HepG2 (cell line): ENCODE results near the gene CYSRT1. TPM values are rescaled to one million over a fixed set of nuclear protein-coding genes. Genes with fewer than 3 reads are reported as not detected.
A peak's percentile ranks its signal among the peaks of the same experiment; 100 is the strongest.

Experiments
- AKAP8 ChIP-seq: sonication (generic); formaldehyde crosslinking; IDR thresholded peaks from 2 replicates; pipeline ENCODE4 v1.5.1; 2020; ENCODE audit warnings: mild to moderate bottlenecking, missing genetic modification reagents
- ARID4A ChIP-seq: sonication (generic); formaldehyde crosslinking; IDR thresholded peaks from 2 replicates; pipeline ENCODE4 v1.5.0; 2020; ENCODE audit warnings: mild to moderate bottlenecking, missing genetic modification reagents, borderline replicate concordance
- ATF6 ChIP-seq: sonication (generic); formaldehyde crosslinking; conservative IDR thresholded peaks from 2 replicates; pipeline ENCODE4 v1.4.0; 2020; ENCODE audit warnings: missing genetic modification reagents
- BATF2 ChIP-seq: sonication (generic); formaldehyde crosslinking; IDR thresholded peaks from 2 replicates; pipeline ENCODE4 v1.8.0; 2022; ENCODE audit warnings: mild to moderate bottlenecking, missing genetic modification reagents, moderate library complexity
- GABPA ChIP-seq, 2 experiments: IDR thresholded peaks; 2 replicates each; pipeline ENCODE4 v1.6.1; 2011 to 2016; ENCODE audit warnings: low read depth in 2 of 2, low read length in 1 of 2, missing biosample characterization in 1 of 2, missing genetic modification characterization in 1 of 2
- GATAD1 ChIP-seq: IDR thresholded peaks from 2 replicates; pipeline ENCODE4 v1.6.1; 2016; ENCODE audit warnings: missing genetic modification reagents, missing compliant biosample characterization
- GRHL1 ChIP-seq: sonication (generic); formaldehyde crosslinking; conservative IDR thresholded peaks from 2 replicates; pipeline ENCODE4 v1.8.0; 2022; ENCODE audit warnings: missing genetic modification reagents
- KDM4B ChIP-seq: sonication (generic); formaldehyde crosslinking; IDR thresholded peaks from 2 replicates; pipeline ENCODE4 v1.4.0; 2020; ENCODE audit warnings: missing genetic modification reagents
- MAFF ChIP-seq: IDR thresholded peaks from 2 replicates; pipeline ENCODE4 v1.6.1; 2011; ENCODE audit warnings: low read depth, low read length, improper control_type of control experiment
- SNAPC4 ChIP-seq: sonication (generic); formaldehyde crosslinking; IDR thresholded peaks from 2 replicates; pipeline ENCODE4 v1.4.0; 2020; ENCODE audit warnings: mild to moderate bottlenecking, missing genetic modification reagents
- TARDBP ChIP-seq: sonication (generic); formaldehyde crosslinking; IDR thresholded peaks from 2 replicates; pipeline ENCODE4 v1.8.0; 2022; ENCODE audit warnings: mild to moderate bottlenecking, missing genetic modification reagents
- ZNF317 ChIP-seq: sonication (generic); formaldehyde crosslinking; IDR thresholded peaks from 2 replicates; pipeline ENCODE4 v1.5.0; 2020; ENCODE audit warnings: mild to moderate bottlenecking, missing genetic modification reagents
- ZNF773 ChIP-seq: sonication (generic); formaldehyde crosslinking; IDR thresholded peaks from 2 replicates; pipeline ENCODE4 v1.4.0; 2020; ENCODE audit warnings: missing genetic modification reagents, borderline replicate concordance
- polyA plus RNA-seq, 8 experiments: library from polyadenylated mRNA; depleted of rRNA in 3 of 8; stranded (reverse) in 7 of 8; unstranded in 1 of 8; fragments of >200 nt; fragmentation: Illumina TruSeq in 4 of 8; extraction: Trizol in 4 of 8; gene quantifications; 2 replicates each; pipeline versions ENCODE4 v1.2.1 to v1.2.3, GENCODE V29; 2011 to 2016; ENCODE audit warnings: low read depth in 4 of 8, missing spikeins in 1 of 8, mixed read lengths in 1 of 8; ENCODE audit not compliant: insufficient read depth in 1 of 8
- total RNA-seq, 5 experiments: library from RNA; depleted of rRNA; stranded (reverse); fragments of >200 nt; fragmentation: Illumina TruSeq; extraction: Trizol; gene quantifications; 2 replicates each; pipeline ENCODE4 v1.2.3, GENCODE V29; 2016; ENCODE audit warnings: low read depth in 1 of 5

CYSRT1 gene
- total and polyA plus RNA-seq, 2 of the 13 experiments (the other 11 are each of a cell fraction or from before 2014, with no cell fraction given): 1.5 to 2.1 TPM

GRCh38 chr9:137250329-137251193, 25.6 kb downstream of the CYSRT1 start (continued):
- no peak for TF ChIP-seq SNAPC4
- TF ChIP-seq GRHL1: no peak
- TF ChIP-seq TARDBP: 0 out of 2 replicates have a peak, but pooled peaks have one; percentile 19
- no peak for TF ChIP-seq KDM4B (CRISPR knock-in tag)
- no peak for TF ChIP-seq GATAD1
- no peak for TF ChIP-seq GABPA (IDR thresholded peaks at IDR 0.05; ENCODE audit: low read depth, low read length)
- 0 out of 2 replicates have a peak, but pooled peaks have one; percentile 11 for TF ChIP-seq GABPA (CRISPR knock-in tag; IDR thresholded peaks at IDR 0.05; ENCODE audit: low read depth)
- no peak for TF ChIP-seq ATF6 (CRISPR knock-in tag)
- peak; percentile 86; the same call in 1 of the 2 replicates for TF ChIP-seq AKAP8 (CRISPR knock-in tag)
- TF ChIP-seq ZNF317 (CRISPR knock-in tag): 0 out of 2 replicates have a peak, but pooled peaks have one; percentile 30
- TF ChIP-seq ARID4A (CRISPR knock-in tag): peak; percentile 50; the same call in 1 of the 2 replicates
- no peak for TF ChIP-seq BATF2 (CRISPR knock-in tag)
- no peak for TF ChIP-seq ZNF773 (CRISPR knock-in tag)
- no peak for TF ChIP-seq MAFF
